BLaER1 (cell line): ENCODE data around the gene CTSH.

Source experiments
- H3K27ac ChIP-seq: shearing (Covaris generic); formaldehyde crosslinking; 2 replicates; pipeline ENCODE4 v1.8.1; 2022
- H3K27me3 ChIP-seq: shearing (Covaris generic); formaldehyde crosslinking; 2 replicates; pipeline ENCODE4 v1.8.1; 2022
- H3K36me3 ChIP-seq: shearing (Covaris generic); formaldehyde crosslinking; 2 replicates; pipeline ENCODE4 v1.8.1; 2022
- H3K4me1 ChIP-seq: shearing (Covaris generic); formaldehyde crosslinking; 2 replicates; pipeline ENCODE4 v1.8.1; 2022
- H3K4me2 ChIP-seq: shearing (Covaris generic); formaldehyde crosslinking; 2 replicates; pipeline ENCODE4 v1.8.1; 2022
- H3K4me3 ChIP-seq: shearing (Covaris generic); formaldehyde crosslinking; 2 replicates; pipeline ENCODE4 v1.8.1; 2022
- H3K9ac ChIP-seq: shearing (Covaris generic); formaldehyde crosslinking; 2 replicates; pipeline ENCODE4 v1.8.1; 2022
- H3K9me3 ChIP-seq: shearing (Covaris generic); formaldehyde crosslinking; 2 replicates; pipeline ENCODE4 v1.8.1; 2022
- H4K20me1 ChIP-seq: shearing (Covaris generic); formaldehyde crosslinking; 2 replicates; pipeline ENCODE4 v1.8.1; 2022
- Cebpa-rat ChIP-seq: shearing (Covaris generic); IDR thresholded peaks from 2 replicates; pipeline ENCODE4 v1.8.1; 2022

CTSH gene

DNA sequence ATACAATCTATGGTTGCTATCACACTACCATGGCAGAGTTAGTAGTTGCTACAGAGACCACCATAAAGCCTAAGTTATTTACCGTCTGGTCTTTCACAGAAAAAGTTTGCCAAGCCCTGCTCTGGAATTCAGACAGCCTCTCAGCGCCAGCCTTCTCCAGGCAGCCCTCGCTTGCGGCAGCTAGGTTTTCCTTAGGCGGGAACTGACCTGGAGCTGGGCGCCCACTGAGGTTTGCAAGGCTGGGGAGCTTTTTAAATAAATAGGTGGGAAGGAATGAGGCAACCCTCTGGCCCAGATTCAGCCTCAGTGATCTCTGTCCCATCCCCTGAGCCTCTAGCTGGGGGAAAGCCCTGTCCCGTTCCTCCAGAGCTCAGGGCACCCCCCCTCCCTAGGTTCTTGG, 1.2 kb downstream of the CTSH start:
- Histone ChIP-seq H4K20me1 (no peaks in the 10 kb centered on the region), H3K27ac (no peak overlapping the region), H3K36me3 (no peaks in the 10 kb centered on the region), H3K27me3 (no peaks in the 10 kb centered on the region), H3K4me1 (peaks cover 55% of the 10 kb centered on the region), H3K4me2 (peak overlapping the region; percentile 93), H3K9ac (peak overlapping the region; percentile 80), H3K4me3 (peak overlapping the region; percentile 72), H3K9me3 (no peaks in the 10 kb centered on the region)
- TF ChIP-seq Cebpa-rat = no peak

DNA sequence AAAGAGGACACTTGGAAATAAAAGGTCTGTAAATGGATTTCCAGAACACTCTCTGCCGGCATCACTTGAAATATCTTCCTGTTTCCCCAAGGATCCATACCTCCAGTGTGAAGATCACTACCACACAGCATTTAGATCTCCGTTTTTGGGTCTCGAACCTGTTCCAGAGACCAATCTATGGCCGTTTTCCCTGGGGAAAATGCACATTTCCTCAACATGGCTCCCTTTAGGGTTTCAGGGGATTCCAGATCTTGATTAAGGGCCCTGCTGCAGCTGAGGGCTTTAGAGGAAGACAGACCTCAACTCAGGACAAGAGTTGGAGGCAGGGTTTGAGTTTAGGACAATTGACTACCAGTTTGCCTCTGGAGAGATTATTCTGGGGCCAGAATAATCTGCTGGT, 2.1 kb downstream of the CTSH start:
- Histone ChIP-seq H4K20me1 (no peaks in the 10 kb centered on the region), H3K9ac (no peak overlapping the region), H3K4me3 (no peak overlapping the region), H3K27me3 (no peaks in the 10 kb centered on the region), H3K4me1 (peaks cover 57% of the 10 kb centered on the region), H3K36me3 (no peaks in the 10 kb centered on the region), H3K4me2 (peak overlapping the region; percentile 93), H3K27ac (no peak overlapping the region), H3K9me3 (no peaks in the 10 kb centered on the region)
- TF ChIP-seq Cebpa-rat = no peak

- Histone ChIP-seq H3K27me3 (no peaks in the 10 kb centered on the region), H3K36me3 (peaks cover 22% of the 10 kb centered on the region), H3K4me1 (peaks cover 77% of the 10 kb centered on the region), H4K20me1 (no peaks in the 10 kb centered on the region), H3K9ac (no peak overlapping the region), H3K27ac (peak overlapping the region; percentile 60; the same call in 1 of the 2 replicates), H3K9me3 (no peaks in the 10 kb centered on the region), H3K4me2 (peak overlapping the region; percentile 92), H3K4me3 (no peak overlapping the region)
- no peak for TF ChIP-seq Cebpa-rat
These were observed 6.0 kb downstream of the CTSH start for GRCh38 chr15:78938658-78939488.

DNA sequence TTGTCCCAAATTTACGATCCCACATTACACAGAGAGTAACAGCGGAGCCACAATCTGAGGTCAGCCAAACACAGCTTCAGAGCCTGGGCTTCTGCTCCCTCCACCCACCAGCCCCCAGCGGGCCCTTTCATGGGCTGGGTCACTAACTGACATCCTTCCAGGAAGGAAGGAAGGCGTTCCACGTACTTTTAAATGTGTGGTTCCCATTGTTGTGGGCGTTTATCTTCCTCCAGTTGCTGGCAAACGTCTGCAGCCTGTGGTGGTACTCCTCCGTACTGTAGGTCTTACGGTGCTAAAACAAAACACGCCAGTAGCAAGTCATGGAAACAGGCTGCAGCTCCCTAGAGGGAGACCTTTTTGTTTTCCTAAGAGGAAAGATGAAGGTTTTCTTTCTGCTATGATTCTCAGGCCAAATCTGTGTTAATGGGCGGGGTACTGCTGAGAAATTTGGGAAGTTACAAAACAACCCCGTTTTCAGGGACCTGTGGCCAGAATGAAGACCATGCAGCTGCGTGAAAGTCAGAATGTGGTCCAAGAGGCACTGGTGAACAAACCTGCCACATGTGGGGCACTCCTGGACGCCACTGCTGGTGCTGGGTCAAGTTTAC, 7.6 kb downstream of the CTSH start:
- Histone ChIP-seq H3K4me2 (peak overlapping the region; percentile 92), H3K4me1 (peaks cover 63% of the 10 kb centered on the region)

DNA sequence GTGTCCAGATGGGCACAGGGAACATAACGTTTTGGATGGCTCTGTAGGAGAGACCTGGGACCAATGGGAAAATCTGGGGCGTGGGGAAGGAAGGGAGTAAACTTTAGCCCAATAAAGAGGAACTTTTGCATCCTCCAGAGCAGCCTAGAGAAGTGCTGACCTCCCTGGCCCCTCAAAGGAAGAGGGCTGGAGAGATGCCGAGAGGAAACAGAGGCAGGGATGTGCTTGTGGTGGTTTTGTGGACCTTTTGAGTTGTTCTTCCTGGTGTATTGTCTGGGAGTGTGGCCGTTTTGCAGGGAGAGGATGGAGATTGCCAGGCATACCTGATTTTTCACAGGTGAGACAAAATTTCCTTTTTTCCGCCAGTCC, 10.2 kb downstream of the CTSH start:
- Histone ChIP-seq H3K27me3 (no peaks in the 10 kb centered on the region), H3K9me3 (no peaks in the 10 kb centered on the region), H4K20me1 (no peaks in the 10 kb centered on the region), H3K4me1 (peaks cover 62% of the 10 kb centered on the region), H3K27ac (0 out of 2 replicates have a peak overlapping the region, but pooled peaks have one; percentile 9), H3K4me2 (no peak overlapping the region), H3K4me3 (no peak overlapping the region), H3K9ac (no peak overlapping the region), H3K36me3 (peaks cover 61% of the 10 kb centered on the region)
- TF ChIP-seq Cebpa-rat = no peak

More for the DNA sequence above, 7.6 kb downstream of the CTSH start:
- no peaks in the 10 kb centered on the region for H4K20me1 ChIP-seq
- no peaks in the 10 kb centered on the region for H3K9me3 ChIP-seq
- peak overlapping the region; percentile 55 for H3K4me3 ChIP-seq
- TF ChIP-seq Cebpa-rat = no peak
- peaks cover 36% of the 10 kb centered on the region for H3K36me3 ChIP-seq
- peak overlapping the region; percentile 73 for H3K9ac ChIP-seq
- no peaks in the 10 kb centered on the region for H3K27me3 ChIP-seq
- peak overlapping the region; percentile 81 for H3K27ac ChIP-seq

DNA sequence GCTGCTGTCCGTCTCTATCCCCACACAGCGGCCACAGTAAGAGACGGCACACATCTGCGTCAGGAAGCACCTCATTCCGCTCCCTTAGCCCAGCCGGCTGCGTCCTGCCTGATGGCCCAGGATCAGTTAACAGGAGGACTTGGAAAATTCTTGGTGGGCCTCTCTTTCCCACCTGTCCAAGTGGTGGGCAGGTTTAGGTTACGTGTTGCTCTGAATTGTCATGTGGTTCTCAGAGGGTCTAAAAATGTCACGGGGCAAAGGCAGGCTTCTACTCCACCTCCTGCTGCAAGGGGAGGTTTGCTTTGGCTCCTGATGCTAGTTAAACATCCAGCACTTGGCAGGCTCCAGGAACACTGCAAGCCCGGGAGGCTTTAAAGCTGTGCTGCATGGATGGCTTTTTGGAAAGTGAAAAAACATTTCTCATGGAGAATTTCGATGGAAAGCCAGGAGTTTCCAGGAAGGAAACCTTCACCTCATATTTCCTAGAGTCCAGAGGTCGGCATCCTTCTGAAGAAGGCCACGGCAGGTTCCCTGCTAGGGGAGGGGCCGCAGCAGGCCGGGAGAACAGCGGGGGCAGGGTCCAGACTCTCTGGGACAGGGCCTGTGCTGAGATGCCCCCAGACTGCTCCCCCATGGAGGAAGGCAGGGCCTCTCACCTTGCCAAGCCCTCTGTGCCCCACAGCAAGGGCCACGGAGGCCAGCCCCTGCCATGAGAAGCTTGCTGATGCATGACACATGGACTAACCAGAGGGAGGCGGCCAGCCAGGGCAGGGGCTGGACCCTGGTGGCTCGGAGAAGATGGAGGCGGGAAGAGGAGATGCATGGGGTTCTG, 10.8 kb downstream of the CTSH start:
- peaks cover 56% of the 10 kb centered on the region for H3K4me1 ChIP-seq
- no peak for TF ChIP-seq Cebpa-rat
- H4K20me1 ChIP-seq = no peaks in the 10 kb centered on the region
- H3K27ac ChIP-seq = 0 out of 2 replicates have a peak overlapping the region, but pooled peaks have one; percentile 9
- no peaks in the 10 kb centered on the region for H3K27me3 ChIP-seq
- H3K9me3 ChIP-seq = no peaks in the 10 kb centered on the region
- H3K4me3 ChIP-seq = no peak overlapping the region
- H3K9ac ChIP-seq = no peak overlapping the region
- no peak overlapping the region for H3K4me2 ChIP-seq
- peaks cover 67% of the 10 kb centered on the region for H3K36me3 ChIP-seq

- Histone ChIP-seq H3K4me3 (no peak overlapping the region), H3K27me3 (no peaks in the 10 kb centered on the region), H3K27ac (no peak overlapping the region), H4K20me1 (no peaks in the 10 kb centered on the region), H3K9me3 (no peaks in the 10 kb centered on the region), H3K9ac (no peak overlapping the region), H3K4me1 (peaks cover 49% of the 10 kb centered on the region), H3K4me2 (no peak overlapping the region), H3K36me3 (peaks cover 68% of the 10 kb centered on the region)
- TF ChIP-seq Cebpa-rat = no peak
These were observed 11.5 kb downstream of the CTSH start for GRCh38 chr15:78933187-78933822.

DNA sequence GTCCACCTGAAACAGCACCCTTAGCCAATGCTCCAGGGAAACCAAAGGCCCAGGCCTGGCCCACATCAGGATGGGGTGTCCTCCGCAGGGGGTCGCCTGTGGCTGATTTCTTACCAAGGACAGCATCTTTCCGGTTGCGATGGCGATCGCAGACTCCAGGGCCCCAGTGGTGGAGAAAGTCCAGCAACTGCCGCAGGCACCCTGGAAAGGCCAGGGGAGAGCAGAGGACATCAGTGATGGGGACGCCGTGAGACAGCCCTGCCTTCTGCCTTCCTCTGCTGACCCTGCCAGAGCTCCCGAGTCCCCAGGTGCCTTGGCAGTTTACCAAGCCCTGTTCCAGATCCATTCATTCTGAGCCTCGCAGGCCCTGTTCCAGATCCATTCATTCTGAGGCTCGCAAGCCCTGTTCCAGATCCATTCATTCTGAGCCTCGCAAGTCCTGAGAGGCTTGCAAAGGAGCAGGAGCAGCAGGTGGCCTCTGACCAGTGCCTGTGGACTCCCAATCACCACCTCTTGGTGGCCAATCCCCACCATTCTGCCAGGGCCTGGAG, 12.5 kb downstream of the CTSH start:
- Histone ChIP-seq H3K36me3 (peaks cover 76% of the 10 kb centered on the region), H3K27ac (no peak overlapping the region)

More for the DNA sequence above, 12.5 kb downstream of the CTSH start:
- TF ChIP-seq Cebpa-rat = no peak
- Histone ChIP-seq H3K4me1 (peaks cover 39% of the 10 kb centered on the region), H3K9me3 (no peaks in the 10 kb centered on the region), H3K4me3 (no peak overlapping the region), H4K20me1 (no peaks in the 10 kb centered on the region), H3K4me2 (no peak overlapping the region), H3K9ac (no peak overlapping the region), H3K27me3 (no peaks in the 10 kb centered on the region)
